CD4-positive, alpha-beta T cell treated with Interleukin-21 for 1 hour (primary cell): ENCODE measurements around the gene CD53.

ENCODE experiments used
- DNase-seq: peaks from one replicate; pipeline ENCODE4 v3.0.0-alpha.2; 2020

CD53 gene

DNA sequence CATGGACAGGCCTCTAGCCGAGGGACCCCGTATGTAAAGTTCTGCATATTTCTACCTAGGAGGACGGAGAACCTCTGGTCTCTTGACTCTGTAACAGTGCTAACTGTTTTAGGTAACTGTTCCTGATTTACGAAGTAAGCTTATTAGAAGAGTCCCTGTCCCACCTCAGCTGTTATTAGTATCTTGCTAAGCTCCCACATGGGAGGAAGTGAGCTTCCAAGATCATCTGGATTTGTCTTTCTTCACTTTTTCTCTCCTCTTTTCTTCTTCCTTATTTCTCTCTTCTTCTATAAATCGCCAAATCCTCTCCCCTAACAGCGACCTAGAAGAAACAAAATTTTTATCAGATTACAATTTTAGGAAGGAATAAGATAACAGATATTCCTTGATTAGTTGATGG is 4.4 kb downstream of the CD53 start:
- no peak for DNase-seq

DNA sequence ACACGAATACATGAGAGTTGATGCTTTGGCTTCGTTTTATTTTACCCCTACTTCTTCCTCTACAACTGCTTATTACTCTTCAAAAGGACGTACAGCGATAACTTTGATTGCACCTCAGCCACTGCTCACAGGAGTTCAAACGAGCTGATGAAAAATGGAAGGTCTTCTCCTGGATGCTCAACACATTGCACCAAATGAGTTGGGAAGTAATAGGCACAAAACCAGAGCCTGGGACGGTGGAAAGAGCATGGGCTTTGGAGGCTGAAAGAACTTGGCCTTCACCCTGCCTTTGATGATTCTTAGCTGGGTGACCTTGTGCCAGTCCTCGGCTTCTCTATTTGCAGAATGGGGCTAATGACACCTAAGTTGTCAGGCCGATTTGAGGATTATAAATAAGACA is 4.8 kb downstream of the CD53 start:
- no peak for DNase-seq

DNA sequence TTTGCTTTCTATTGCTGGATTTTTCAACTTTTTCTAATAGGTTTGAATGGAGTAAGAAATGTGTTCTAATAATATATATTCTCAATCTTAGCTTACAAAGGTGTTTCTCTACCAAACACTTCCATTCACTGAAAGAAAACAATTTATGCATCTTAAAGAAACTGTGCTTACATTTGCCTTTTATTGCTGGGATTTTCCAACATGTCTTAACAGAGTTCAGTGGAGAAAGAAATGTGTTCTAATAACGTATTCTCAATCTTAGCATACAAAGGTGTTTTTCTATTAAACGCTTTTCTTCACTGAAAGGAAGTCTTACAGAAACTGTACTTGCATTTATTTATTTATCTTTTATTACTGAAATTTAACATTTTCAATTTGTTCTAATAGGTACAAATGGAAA is 5.6 kb downstream of the CD53 start:
- DNase-seq = no peak

- no peak for DNase-seq
Measured at GRCh38 chr1:110878993-110879392, 6.0 kb downstream of the CD53 start.

DNA sequence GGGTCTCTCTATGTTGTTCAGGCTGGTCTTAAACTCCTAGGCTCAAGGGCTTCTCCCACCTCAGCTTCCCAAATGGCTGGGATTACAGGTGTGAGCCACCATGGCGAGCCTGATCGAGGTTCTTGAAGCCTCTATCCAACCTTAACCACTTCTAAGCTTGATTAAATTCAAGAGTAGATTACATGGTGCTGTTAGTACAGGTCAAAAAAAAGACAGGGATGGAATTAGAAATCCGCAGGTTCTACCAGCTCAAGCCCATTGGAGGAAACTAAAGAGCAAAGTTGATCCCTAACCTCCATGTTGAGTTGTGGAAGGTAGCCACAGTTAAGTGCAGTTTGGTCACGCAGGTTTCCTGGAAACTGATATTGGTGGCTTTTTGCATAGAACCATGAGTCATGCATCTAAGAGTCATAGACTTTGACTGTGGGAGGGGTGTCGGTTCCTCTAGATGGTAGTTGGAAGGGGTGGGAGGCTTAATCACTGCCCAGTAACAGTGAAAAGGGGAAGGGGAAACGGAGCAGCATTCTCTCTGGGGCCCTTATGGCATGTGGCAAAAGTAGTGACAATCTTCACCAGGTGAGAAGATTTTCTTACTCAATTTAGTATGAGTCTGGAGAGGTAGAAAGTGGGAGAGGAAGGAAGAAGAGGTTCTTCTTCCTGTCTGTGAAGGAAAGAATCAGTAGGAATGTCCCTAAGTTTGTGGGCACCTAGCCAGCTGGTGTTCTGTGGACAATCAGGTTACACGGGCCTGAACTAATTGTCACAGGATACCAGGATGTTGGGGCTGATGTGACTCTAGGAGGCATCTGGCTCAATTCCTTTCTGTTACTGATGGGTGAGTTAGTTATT is 7.0 kb downstream of the CD53 start:
- peak; percentile 84 for DNase-seq

- peak; percentile 67 for DNase-seq
Measured at GRCh38 chr1:110880708-110881374, 7.9 kb downstream of the CD53 start.

DNA sequence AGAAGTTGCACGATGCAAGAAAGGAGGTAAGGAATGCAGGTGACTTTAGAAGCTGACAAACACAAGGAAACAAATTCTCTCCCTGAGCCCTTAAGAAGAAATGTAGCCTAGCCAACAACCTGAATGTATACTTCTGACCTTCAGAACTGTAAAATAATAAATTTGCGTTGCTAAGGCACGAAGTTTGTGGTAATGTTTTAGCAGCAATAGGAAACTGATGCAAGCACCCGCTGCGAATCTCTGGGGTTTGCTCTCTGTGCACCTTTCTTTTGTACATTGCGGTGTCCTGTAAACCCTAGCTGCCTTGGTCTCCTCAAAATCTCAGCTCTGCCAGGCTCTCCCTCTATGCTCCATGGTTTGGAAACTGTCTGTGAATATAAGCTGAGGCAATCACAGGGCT is 15.1 kb downstream of the CD53 start:
- DNase-seq = no peak

DNA sequence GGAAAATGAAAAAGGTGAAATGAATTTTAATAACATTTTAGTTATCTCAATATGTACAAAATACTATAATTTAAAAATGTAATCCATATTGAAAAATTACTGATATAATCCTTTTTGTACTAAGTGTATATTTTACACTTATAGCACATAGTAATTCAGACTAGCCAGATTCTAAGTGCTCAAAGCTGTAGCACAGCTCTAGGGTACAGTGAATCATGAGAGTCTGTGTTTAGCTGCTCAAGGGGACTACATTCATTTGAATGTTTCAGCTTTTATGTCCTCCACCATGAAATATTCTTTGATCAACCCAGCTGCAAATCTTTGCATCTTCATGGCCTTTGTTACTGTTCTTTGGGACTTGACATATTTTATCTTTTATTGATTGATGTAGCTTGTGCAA is 15.7 kb downstream of the CD53 start:
- DNase-seq = no peak

DNA sequence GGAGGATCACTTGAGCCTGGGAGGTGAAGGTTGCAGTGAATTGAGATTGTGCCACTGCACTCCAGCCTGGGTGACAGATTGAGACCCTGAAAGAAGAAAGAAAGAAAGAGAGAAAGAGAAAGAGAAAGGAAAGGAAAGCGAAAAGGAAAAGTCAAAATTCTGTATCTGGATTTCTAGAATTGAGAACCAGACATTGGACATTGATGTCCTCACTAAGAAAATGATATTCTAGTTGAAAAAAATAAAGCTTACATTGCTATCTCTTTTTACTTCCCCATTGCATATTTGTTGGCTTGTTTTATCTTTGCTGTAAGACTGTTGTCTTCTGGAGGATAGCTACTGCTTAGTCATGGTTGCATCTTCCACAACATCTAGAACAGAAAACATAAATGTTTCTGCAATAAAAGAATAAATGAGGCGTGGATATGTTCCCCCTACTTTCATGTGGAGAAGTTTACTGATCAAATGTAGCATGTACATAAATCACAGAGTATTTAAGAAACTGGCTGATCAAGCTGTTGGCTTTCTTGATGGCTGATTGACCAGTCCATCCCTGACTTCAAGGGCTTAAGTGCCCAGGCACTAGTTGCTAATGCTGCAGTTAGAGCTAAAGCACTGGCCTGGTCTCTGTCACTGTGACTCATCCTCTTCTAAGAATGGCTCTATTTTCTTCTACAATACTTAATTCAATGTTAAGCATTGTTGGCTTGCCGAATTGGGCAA is 17.7 kb downstream of the CD53 start:
- no peak for DNase-seq

DNA sequence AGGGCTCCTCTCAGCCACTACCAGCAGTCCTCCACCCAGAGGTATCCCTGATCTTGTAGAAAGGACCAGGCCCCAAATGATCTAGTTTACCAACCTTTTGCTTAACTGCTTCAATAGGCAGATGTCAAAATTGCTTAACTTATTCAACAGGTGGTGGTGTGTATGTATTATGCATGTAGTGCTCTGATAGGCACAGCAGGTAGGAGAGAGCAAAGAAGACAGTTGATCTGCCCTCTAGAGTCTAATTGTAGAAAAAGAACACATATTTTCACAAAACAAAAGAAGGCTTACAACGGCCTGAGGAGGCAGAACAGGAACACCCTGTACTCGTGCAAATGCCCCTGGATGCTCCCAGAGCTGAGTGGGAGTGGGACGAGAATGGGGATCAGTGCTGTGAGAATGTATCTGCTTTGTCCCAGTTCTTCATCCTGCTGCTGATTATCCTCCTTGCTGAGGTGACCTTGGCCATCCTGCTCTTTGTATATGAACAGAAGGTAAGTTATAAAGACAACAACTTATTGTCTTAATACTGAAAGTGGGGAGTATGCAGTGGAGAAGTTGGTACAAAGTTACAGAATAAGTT is 21.1 kb downstream of the CD53 start:
- DNase-seq = no peak

- DNase-seq = peak; percentile 55
Measured at GRCh38 chr1:110896090-110896489, 23.1 kb downstream of the CD53 start.

DNA sequence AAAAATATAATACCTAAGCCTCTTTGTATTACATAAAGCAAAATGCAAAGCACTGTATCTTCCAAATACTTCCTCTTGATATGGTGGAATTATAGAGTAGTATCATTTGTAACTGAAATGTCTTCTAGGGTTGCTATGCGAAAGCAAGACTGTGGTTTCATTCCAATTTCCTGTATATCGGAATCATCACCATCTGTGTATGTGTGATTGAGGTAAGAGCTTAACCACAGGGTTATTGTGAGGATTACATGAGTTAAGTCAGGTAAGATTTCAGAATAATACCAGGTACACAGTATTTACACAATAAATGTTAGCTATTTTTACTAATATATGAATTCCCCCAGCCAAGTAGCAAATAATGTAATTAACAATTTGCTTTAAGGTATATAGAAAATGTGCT is 24.7 kb downstream of the CD53 start:
- DNase-seq = no peak

DNA sequence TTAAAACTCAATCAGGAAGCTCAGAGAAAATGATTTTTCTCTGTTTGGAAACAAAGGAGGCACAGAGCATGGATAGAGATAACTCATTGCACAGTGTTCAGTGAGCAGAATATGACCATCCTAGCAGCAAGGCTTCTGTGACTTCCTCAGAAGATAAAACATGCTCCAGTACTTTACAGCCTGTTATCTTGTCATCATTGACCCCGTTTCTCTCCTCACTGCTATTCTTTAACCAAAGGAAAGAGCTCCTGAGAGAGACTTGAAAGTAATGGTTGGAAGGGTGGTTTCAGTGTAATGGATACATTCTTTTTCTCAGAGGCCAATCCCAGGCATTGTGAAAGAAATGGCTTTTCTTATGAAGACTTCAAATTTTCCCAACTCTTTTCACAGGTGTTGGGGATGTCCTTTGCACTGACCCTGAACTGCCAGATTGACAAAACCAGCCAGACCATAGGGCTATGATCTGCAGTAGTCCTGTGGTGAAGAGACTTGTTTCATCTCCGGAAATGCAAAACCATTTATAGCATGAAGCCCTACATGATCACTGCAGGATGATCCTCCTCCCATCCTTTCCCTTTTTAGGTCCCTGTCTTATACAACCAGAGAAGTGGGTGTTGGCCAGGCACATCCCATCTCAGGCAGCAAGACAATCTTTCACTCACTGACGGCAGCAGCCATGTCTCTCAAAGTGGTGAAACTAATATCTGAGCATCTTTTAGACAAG is 25.9 kb downstream of the CD53 start:
- DNase-seq = no peak

- no peak for DNase-seq
Measured at GRCh38 chr1:110899458-110899843, 26.5 kb downstream of the CD53 start.

DNA sequence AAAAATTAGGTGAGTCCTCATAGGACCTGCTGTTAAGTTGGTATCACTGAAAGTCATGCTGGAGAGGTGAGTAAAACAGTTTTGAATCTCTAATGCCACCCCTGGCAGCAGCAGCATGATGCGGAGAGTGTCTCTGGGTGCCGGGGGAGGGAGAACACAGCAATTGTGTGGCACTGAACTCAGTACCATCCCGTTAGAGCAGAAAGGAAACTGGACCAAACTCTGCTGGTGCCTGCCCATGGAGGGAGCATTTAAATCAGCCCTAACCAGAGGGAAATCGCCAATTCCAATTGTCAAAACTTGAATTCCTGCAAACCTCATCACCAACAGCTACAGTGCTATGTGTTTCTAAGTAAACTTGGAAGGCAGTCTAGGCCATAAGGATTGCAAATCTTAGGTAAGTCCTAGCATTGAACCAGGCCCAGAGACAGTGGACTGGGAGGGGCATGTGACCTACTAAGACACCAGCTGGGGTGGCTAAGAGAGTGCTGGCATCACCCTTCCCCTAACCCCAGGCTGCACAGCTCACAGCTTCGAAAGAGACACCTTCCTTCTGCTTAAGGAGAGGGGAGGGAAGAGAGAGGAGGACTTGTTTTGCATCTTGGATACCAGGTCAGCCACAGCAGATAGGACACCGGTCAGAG is 30.0 kb downstream of the CD53 start:
- DNase-seq = no peak

DNA sequence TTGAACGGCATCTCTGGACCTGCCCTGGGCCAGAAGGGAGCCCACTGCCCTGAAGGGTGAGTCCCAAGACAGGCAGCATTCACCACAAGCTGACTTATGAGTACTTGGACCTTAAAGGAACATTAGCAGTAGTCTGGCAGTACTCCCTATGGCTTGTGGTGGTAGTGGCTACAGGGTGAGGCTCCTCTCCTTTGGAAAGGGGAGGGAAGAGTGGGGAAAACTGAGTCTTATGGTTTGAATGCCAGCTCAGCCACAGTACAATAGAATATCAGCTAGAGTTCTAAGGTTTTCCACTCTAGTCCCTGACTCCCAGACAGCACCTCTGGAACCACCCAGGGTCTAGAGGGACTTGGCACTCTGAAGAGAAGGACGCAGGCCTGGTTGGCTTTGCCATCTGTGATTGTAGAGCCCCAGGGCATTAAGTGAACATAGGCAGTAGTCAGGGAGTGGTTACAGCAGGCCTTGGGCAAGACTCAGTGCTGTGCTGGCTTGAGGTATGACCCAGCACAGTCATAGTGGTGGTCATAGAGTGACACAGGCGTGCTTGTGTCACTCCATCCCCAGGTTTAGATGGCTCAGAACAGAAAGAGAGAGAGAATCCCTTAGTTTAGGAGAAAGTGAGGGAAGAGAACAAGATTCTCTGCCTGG is 31.0 kb downstream of the CD53 start:
- no peak for DNase-seq

DNA sequence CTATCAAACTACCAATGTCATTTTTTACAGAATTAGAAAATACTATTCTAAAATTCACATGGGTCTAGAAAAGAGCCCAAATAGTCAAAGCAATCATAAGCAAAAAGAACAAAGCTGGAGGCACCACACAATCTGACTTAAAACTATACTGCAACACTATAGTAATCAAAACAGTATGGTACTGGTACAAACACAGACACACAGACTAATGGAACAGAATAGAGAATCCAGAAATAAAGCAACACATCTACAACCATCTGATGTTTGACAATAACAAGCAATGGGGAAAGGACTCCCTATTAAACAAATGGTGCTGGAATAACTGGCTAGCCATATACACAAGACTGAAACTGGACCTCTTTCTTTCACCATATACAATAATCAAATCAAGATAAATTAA is 39.8 kb downstream of the CD53 start:
- no peak for DNase-seq

DNA sequence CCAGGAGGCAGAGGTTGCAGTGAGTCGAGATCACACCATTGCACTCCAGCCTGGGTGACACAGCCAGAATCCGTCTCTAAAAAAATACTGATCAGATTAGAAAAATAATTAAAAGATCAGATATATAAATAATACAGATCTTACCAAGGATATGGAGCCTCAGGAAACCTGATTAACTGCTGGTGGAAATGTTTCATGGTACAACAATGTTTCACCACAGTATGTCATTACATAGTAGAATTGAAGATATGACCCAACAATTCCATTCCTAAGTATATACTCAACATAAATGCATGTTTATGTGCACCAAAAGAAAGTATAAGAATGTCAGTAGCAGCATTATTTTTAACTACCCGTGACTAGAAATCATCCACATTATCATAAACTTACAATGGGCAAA is 41.7 kb downstream of the CD53 start:
- DNase-seq = no peak

GRCh38 chr1:110915804-110916203 is 42.9 kb downstream of the CD53 start:
- DNase-seq = no peak

- no peak for DNase-seq
Measured at GRCh38 chr1:110916274-110916668, 43.3 kb downstream of the CD53 start.

DNA sequence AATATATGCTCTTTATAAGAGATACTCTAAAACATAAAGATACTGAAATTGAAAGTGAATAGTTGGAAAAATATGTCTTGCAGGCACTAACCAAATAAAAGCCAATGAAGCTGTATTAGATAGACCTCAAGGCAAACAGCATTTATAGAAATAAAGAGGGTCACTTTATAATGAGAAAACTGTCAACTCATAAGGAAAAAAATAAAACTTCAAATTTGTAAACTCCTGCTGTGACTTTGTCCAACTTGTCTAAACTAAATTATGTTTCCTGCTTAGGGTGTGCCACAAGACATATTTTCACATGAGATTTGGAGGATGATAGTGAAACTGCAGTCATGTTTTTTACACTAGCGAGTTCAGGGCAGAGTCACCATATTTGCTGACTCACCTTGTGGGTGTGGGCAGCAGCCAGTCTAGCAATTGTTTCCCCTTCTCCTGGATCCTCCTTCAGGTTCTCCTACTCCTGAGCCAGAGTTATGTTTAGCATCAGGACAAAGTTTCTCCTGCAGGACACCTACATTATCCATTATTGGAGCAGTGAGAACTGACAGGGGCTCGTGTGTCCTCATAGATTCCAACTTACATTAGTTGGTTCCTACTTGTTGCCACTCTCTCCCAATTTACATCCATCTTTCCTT is 43.8 kb downstream of the CD53 start:
- peak; percentile 42 for DNase-seq
